GM23338 (cell line): ENCODE results near the gene PPP2R5A. TPM values are rescaled to one million over a fixed set of nuclear protein-coding genes. Genes with fewer than 3 reads are reported as not detected.

ENCODE experiments used
- ATAC-seq: fragments of 200-7000 bp; cut with Tn5 transposase; 3 replicates; pipeline ENCODE4 v1.9.1; 2020
- DNase-seq: peaks from one replicate; pipeline ENCODE4 v3.0.0-alpha.2; 2015; ENCODE audit warnings: low spot score
- H2AFZ ChIP-seq: fragments of 200-600 bp; sonication (generic); 2 replicates; pipeline ENCODE4 v1.8.0; 2016; ENCODE audit warnings: antibody characterized with exemption, mild to moderate bottlenecking, moderate library complexity
- H3F3A ChIP-seq: fragments of 200-600 bp; sonication (generic); replicated peaks from 2 replicates; pipeline ENCODE4 v1.8.0; 2017; ENCODE audit warnings: antibody characterized with exemption, mixed run types, low read depth
- H3K27ac ChIP-seq: fragments of 200-600 bp; sonication (generic); 2 replicates; pipeline ENCODE4 v1.6.1; 2016; ENCODE audit warnings: low read depth
- H3K27me3 ChIP-seq: fragments of 200-600 bp; sonication (generic); 2 replicates; pipeline ENCODE4 v1.8.0; 2016; ENCODE audit warnings: mild to moderate bottlenecking, mixed run types, moderate library complexity; ENCODE audit not compliant: insufficient read depth
- H3K36me3 ChIP-seq: fragments of 200-600 bp; sonication (generic); 2 replicates; pipeline ENCODE4 v1.8.0; 2016; ENCODE audit warnings: mild to moderate bottlenecking; ENCODE audit not compliant: insufficient read depth
- H3K4me1 ChIP-seq: fragments of 200-600 bp; sonication (generic); 2 replicates; pipeline ENCODE4 v1.8.0; 2016; ENCODE audit warnings: mild to moderate bottlenecking, moderate library complexity; ENCODE audit not compliant: insufficient read depth
- H3K4me2 ChIP-seq: fragments of 200-600 bp; sonication (generic); 2 replicates; pipeline ENCODE4 v1.7.1; 2017; ENCODE audit warnings: mixed run types
- H3K4me3 ChIP-seq: fragments of 200-600 bp; sonication (generic); 2 replicates; pipeline ENCODE4 v1.6.1; 2016; ENCODE audit warnings: mixed run types
- H3K79me2 ChIP-seq: fragments of 200-600 bp; sonication (generic); replicated peaks from 2 replicates; pipeline ENCODE4 v1.8.0; 2017; ENCODE audit warnings: mild to moderate bottlenecking; ENCODE audit not compliant: insufficient read depth
- H3K9me2 ChIP-seq: fragments of 200-600 bp; sonication (generic); 2 replicates; pipeline ENCODE4 v1.8.0; 2017; ENCODE audit not compliant: insufficient read depth
- H4K20me1 ChIP-seq: fragments of 200-600 bp; sonication (generic); replicated peaks from 2 replicates; pipeline ENCODE4 v1.8.0; 2017; ENCODE audit warnings: mild to moderate bottlenecking; ENCODE audit not compliant: insufficient read depth
- H3K27ac Mint-ChIP-seq: 2 replicates; pipeline ENCODE4 v1.8.0; 2020; ENCODE audit warnings: inconsistent platforms, mild to moderate bottlenecking, moderate library complexity, mixed read lengths
- H3K27me3 Mint-ChIP-seq: 3 replicates; pipeline ENCODE4 v1.8.0; 2022; ENCODE audit warnings: low read depth, mild to moderate bottlenecking, moderate library complexity, mixed read lengths, inconsistent platforms; ENCODE audit not compliant: insufficient read depth, poor library complexity
- H3K36me3 Mint-ChIP-seq: 3 replicates; pipeline ENCODE4 v1.8.0; 2021; ENCODE audit warnings: low read depth, mild to moderate bottlenecking, inconsistent platforms, moderate library complexity, mixed read lengths
- H3K4me1 Mint-ChIP-seq: 3 replicates; pipeline ENCODE4 v1.8.0; 2020; ENCODE audit warnings: mild to moderate bottlenecking, inconsistent platforms, mixed read lengths
- H3K4me3 Mint-ChIP-seq: 3 replicates; pipeline ENCODE4 v1.8.0; 2021; ENCODE audit warnings: moderate library complexity, mild to moderate bottlenecking, inconsistent platforms, mixed read lengths
- H3K9me3 Mint-ChIP-seq: 3 replicates; pipeline ENCODE4 v1.8.0; 2020; ENCODE audit warnings: moderate library complexity, mild to moderate bottlenecking, inconsistent platforms, mixed read lengths
- EZH2phosphoT487 ChIP-seq: fragments of 200-600 bp; sonication (generic); IDR thresholded peaks from one replicate; pipeline ENCODE4 v1.8.1; 2018; ENCODE audit warnings: antibody characterized with exemption; ENCODE audit not compliant: unreplicated experiment
- STAT1 ChIP-seq: IDR thresholded peaks from one replicate; pipeline ENCODE4 v1.6.1; 2016; ENCODE audit warnings: antibody characterized with exemption; ENCODE audit not compliant: unreplicated experiment
- ZNF462 ChIP-seq: fragments of 250-450 bp; sonication (Bioruptor Pico); IDR thresholded peaks from 2 replicates; pipeline ENCODE4 v1.5.0; 2020; ENCODE audit warnings: mild to moderate bottlenecking, moderate library complexity
- polyA plus RNA-seq: library from polyadenylated mRNA; unstranded; fragments of >200 nt; fragmentation: Nextera tagmentation; extraction: Ambion mirVana; gene quantifications from 2 replicates; pipeline ENCODE4 v1.2.1, GENCODE V29; 2016
- total RNA-seq: library from RNA; depleted of rRNA; stranded (reverse); fragments of >200 nt; shearing (Covaris generic); gene quantifications from 2 replicates; pipeline ENCODE4 v1.2.3, GENCODE V29; 2014

Gene PPP2R5A
- total and polyA plus RNA-seq, 2 experiments from 2014 or later: 16.2 to 43.5 TPM

GRCh38 chr1:212402666-212403321 lies 117.6 kb downstream of the PPP2R5A start:
- H3K36me3 ChIP-seq: peaks cover 21% of the 10 kb centered on the region

More at GRCh38 chr1:212402666-212403321, 117.6 kb downstream of the PPP2R5A start:
- Histone ChIP-seq H3K27ac (no peak overlapping the region), H3K79me2 (peaks cover 9% of the 10 kb centered on the region), H3K27me3 (no peaks in the 10 kb centered on the region), H3K9me2 (no peaks in the 10 kb centered on the region), H4K20me1 (no peaks in the 10 kb centered on the region), H3K4me1 (no peaks in the 10 kb centered on the region), H2AFZ (no peak overlapping the region), H3K4me3 (no peak overlapping the region), H3K4me2 (no peak overlapping the region), H3F3A (no peaks in the 10 kb centered on the region)
- DNase-seq (no peak), ATAC-seq (no peak)
- Mint-ChIP-seq H3K4me3 (no peak overlapping the region), H3K9me3 (peaks cover 4% of the 10 kb centered on the region; the same call in 1 of the 3 replicates), H3K4me1 (no peaks in the 10 kb centered on the region), H3K36me3 (peaks cover 71% of the 10 kb centered on the region), H3K27me3 (no peaks in the 10 kb centered on the region), H3K27ac (no peak overlapping the region)
- TF ChIP-seq STAT1: no peak
- no peak for TF ChIP-seq EZH2phosphoT487
- no peak for TF ChIP-seq ZNF462 (CRISPR knock-in tag)
